LNCAP (cell line): ENCODE results near the gene WSB2.

Experiments
- TF ChIP-seq, protein P1 (sequence below): fragments of 450-650 bp; IDR thresholded peaks from 2 replicates; pipeline ENCODE4 v1.5.1; 2017; ENCODE audit warnings: mild to moderate bottlenecking

Gene WSB2

GRCh38 chr12:118015306-118015705, 45.7 kb downstream of the WSB2 start:
- TF ChIP-seq, protein P1, sequence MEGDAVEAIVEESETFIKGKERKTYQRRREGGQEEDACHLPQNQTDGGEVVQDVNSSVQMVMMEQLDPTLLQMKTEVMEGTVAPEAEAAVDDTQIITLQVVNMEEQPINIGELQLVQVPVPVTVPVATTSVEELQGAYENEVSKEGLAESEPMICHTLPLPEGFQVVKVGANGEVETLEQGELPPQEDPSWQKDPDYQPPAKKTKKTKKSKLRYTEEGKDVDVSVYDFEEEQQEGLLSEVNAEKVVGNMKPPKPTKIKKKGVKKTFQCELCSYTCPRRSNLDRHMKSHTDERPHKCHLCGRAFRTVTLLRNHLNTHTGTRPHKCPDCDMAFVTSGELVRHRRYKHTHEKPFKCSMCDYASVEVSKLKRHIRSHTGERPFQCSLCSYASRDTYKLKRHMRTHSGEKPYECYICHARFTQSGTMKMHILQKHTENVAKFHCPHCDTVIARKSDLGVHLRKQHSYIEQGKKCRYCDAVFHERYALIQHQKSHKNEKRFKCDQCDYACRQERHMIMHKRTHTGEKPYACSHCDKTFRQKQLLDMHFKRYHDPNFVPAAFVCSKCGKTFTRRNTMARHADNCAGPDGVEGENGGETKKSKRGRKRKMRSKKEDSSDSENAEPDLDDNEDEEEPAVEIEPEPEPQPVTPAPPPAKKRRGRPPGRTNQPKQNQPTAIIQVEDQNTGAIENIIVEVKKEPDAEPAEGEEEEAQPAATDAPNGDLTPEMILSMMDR, result no peak

DNA sequence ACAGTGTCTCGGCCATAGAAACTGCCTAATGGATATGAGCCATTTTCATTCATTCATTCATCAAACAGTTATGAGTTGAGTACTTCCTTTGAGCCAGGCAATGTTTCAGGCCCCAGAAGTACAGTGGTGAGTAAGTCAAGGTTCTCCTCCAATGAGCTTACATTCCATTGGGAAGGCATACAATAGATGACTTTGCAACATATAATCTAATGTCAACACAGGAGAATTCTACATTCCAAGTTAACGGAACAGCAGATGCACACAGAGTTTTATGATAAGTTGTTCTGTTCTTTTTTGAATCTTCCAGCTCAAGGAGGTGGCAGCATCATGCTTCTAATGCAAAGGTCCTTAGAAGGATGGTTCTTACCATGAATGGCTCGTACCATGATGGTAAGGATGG, 47.7 kb downstream of the WSB2 start:
- TF ChIP-seq, protein P1, result no peak

- TF ChIP-seq, protein P1, result no peak
Measured at GRCh38 chr12:118011961-118012360, 49.0 kb downstream of the WSB2 start.

DNA sequence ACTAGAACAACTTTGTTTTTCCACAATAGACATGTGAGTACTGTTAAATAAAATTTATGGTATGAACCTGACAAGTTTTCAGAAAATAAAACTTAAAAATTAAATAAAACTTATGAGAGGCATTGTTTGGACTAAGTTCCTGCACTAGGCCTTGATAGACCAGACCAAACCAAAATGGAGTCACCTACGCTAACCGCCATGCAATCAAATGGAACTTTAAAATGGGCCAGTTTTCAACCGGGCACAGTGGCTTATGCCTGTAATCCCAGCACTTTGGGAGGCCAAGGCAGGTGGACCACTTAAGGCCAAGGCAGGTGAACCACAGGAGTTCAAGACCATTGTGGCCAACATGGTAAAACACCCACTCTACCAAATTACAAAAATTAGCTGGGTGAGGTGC, 49.6 kb downstream of the WSB2 start:
- TF ChIP-seq, protein P1, result no peak

DNA sequence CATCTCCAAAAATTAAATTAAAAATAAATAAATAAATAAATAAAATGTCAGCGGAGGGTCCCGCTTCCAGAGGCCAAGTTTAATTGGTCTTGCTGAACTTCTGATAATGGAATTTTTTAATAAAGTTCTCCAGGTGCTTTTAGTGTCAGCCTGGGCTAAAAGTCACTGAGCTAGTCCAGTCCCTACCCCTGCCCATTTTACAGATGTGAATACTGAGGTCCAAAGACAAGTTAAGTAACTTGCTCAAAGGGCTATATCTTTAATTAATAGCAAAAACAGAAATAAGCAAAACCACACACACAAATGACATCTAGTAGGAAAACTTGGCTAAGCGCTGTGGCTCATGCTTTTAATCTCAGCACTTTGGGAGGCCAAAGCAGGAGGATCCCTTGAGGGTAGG, 50.1 kb downstream of the WSB2 start:
- TF ChIP-seq, protein P1, result no peak

- TF ChIP-seq, protein P1, result no peak
Measured at GRCh38 chr12:117998719-117999118, 62.3 kb downstream of the WSB2 start.

DNA sequence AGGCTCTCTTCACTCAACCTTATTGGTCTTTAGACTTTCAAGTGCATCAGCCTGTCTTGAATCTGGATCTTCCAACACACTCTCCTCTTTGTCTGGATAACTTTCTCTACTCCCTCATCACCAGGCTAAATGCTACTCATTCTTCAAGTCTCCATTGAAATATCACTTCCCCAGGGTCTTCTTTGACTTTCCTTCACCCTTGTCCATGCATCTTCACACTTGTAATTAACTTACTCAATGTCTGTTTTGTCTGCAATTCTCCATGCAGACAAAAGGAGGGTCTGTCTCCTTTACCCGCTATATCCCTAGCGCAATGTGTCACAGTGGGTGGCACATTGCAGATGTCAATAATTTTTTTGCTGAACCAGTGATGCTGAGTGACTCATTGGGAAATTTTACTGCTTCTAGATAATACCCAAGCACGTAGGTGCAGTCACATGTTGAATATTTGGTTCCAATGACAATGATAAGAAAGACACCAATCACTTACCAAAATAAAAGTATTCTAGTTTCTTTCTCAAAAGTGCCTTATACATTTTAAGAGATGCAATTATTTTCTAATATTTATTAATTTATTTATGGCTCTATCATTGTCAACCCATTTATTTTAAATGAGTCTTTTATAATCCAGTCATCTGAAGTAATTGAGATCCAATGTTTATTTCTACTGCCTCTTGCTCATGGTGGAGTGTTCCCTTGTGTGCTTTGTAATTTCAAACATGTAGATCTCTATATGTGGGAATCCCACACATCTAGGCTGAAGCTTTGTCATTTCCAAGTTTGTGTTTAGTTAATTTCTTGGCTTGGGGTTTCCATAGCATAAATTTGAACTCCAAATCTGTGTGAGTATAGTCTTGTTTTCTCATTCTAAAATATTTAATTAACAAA, 66.2 kb downstream of the WSB2 start:
- TF ChIP-seq, protein P1, result no peak
